Spleen (tissue), 11 donors: ENCODE results near the gene NMUR1. TPM values are rescaled to one million over a fixed set of nuclear protein-coding genes. Genes with fewer than 3 reads are reported as not detected.

ENCODE experiments used
- DNase-seq: peaks from one replicate; pipeline ENCODE4 v3.0.0-alpha.2; 2020
- H3K27ac ChIP-seq, 8 donors: fragments of 200-600 bp; sonication (generic) in 7 of 8; 1 replicate in 4 of 8; 2 replicates in 4 of 8; pipeline versions ENCODE4 v1.5.0 to v1.8.0; 2016 to 2021; ENCODE audit warnings: inconsistent platforms in 4 of 8, mild to moderate bottlenecking in 4 of 8, moderate library complexity in 1 of 8
- H3K27me3 ChIP-seq, 7 donors: fragments of 200-600 bp; sonication (generic) in 6 of 7; replicated peaks in 1 of 7; 1 replicate in 4 of 7; 2 replicates in 3 of 7; pipeline versions ENCODE4 v1.5.0 to v1.8.0; 2016 to 2021; ENCODE audit warnings: inconsistent platforms in 3 of 7, mild to moderate bottlenecking in 1 of 7
- H3K36me3 ChIP-seq, 6 donors: fragments of 200-600 bp; sonication (generic) in 5 of 6; 1 replicate in 4 of 6; 2 replicates in 2 of 6; pipeline versions ENCODE4 v1.5.0 to v1.8.0; 2016 to 2021; ENCODE audit warnings: inconsistent platforms in 2 of 6
- H3K4me1 ChIP-seq, 6 donors: fragments of 200-600 bp; sonication (generic) in 5 of 6; 1 replicate in 3 of 6; 2 replicates in 3 of 6; pipeline versions ENCODE4 v1.5.0 to v1.8.0; 2016 to 2021; ENCODE audit warnings: inconsistent platforms in 3 of 6
- H3K4me3 ChIP-seq, 8 donors: fragments of 200-600 bp; sonication (generic) in 7 of 8; 1 replicate in 4 of 8; 2 replicates in 4 of 8; pipeline versions ENCODE4 v1.5.0 to v1.8.0; 2016 to 2021; ENCODE audit warnings: inconsistent platforms in 4 of 8, mild to moderate bottlenecking in 4 of 8, moderate library complexity in 2 of 8
- H3K9me3 ChIP-seq, 8 donors: fragments of 200-600 bp; sonication (generic) in 7 of 8; 1 replicate in 4 of 8; 2 replicates in 4 of 8; pipeline versions ENCODE4 v1.5.0 to v1.8.0; 2016 to 2021; ENCODE audit warnings: inconsistent platforms in 4 of 8
- CTCF ChIP-seq, 11 experiments: fragments of 200-600 bp in 7 of 11; fragments of 450-650 bp in 4 of 11; sonication (generic) in 4 of 11; IDR thresholded peaks in 8 of 11; conservative IDR thresholded peaks in 3 of 11; 1 replicate in 7 of 11; 2 replicates in 4 of 11; pipeline versions ENCODE4 v1.4.0 to v1.8.0; 2016 to 2021; ENCODE audit warnings: antibody characterized with exemption in 11 of 11, inconsistent platforms in 4 of 11, mild to moderate bottlenecking in 1 of 11
- POLR2A ChIP-seq, 3 donors: fragments of 450-650 bp; IDR thresholded peaks; one replicate each; pipeline ENCODE4 v1.5.1; 2017; ENCODE audit warnings: antibody characterized with exemption in 3 of 3, mild to moderate bottlenecking in 1 of 3
- POLR2AphosphoS5 ChIP-seq, 3 donors: sonication (generic); formaldehyde crosslinking; IDR thresholded peaks; one replicate each; pipeline ENCODE4 v1.5.1; 2017; ENCODE audit warnings: antibody characterized with exemption in 3 of 3
- whole genome bisulfite sequencing, 5 donors: extraction: QIAGEN DNeasy Blood & Tissue Kit in 3 of 5; methylation state at CpG; one replicate each; pipeline versions ENCODE4 v1.1.5 to v1.1.7; 2013 to 2018; 5-methylcytosine and 5-hydroxymethylcytosine counted together
- intact Hi-C: fragments of 100-400 bp; cut with DNase I; formaldehyde crosslinking; loops from one replicate; pipeline ENCODE4 v1.15.0; 2023; ENCODE audit warnings: low total_unique reads
- polyA plus RNA-seq, 3 donors: library from polyadenylated mRNA; stranded (reverse); fragments of 200-250 nt; gene quantifications; one replicate each; pipeline ENCODE4 v1.2.1, GENCODE V29; 2013
- total RNA-seq, 7 donors: library from RNA; depleted of rRNA in 3 of 7; stranded (reverse); fragments of >200 nt in 3 of 7; fragmentation: NEBNext Ultra II Directional in 4 of 7; extraction: Animal tissue kit (Norgen Biotek cat#: 25700) in 4 of 7; gene quantifications; one replicate each; pipeline versions ENCODE4 v1.1.0 to v1.2.1, GENCODE V29; 2016 to 2021
- donor health status: healthy with polysubstance abuse.
- donor health status: DM: no; HTN: no; CAD: no; lungs with moderate emphysema.
- donor health status: DM: no; HTN: no; CAD: no.
- donor health status: Bipolar disorder and iron deficiency.
- donor health status: healthy.
- donor health status: DM: no; HTN: no; CAD: no.
- donor health status: DM: yes; HTN: yes; CAD: no.

Gene NMUR1
- total and polyA plus RNA-seq, 10 donors = 0.32 to 6.2 (median 2.5) TPM

GRCh38 chr2:231525248-231526163 lies 4.7 kb downstream of the NMUR1 start:
- peaks cover 3 to 86% (median 33%) of the 10 kb centered on the region in 6 donors for H3K4me1 ChIP-seq
- H3K4me3 ChIP-seq = no peak overlapping the region
- peak overlapping the region in 3 of 8 donors; percentile 61 to 72 (median 67) for H3K27ac ChIP-seq
- H3K27me3 ChIP-seq = peaks cover 0 to 24% (median 10%) of the 10 kb centered on the region in 7 donors
- TF ChIP-seq POLR2AphosphoS5 (IDR thresholded peaks at IDR 0.05) = no peak
- TF ChIP-seq POLR2A (IDR thresholded peaks at IDR 0.05) = no peak
- no peak for TF ChIP-seq CTCF (IDR thresholded peaks at IDR 0.05 in 8 of 11, conservative IDR thresholded peaks at IDR 0.05 in 3 of 11)
- intact Hi-C loops = no loop called here
- H3K36me3 ChIP-seq = no peaks in the 10 kb centered on the region
- no peaks in the 10 kb centered on the region for H3K9me3 ChIP-seq
- WGBS, 5 donors = 93 to 97% (median 96%) methylated on average over 24 of the region's 24 CpGs
- DNase-seq = no peak

GRCh38 chr2:231524477-231525247 lies 5.6 kb downstream of the NMUR1 start:
- Histone ChIP-seq H3K36me3 (no peaks in the 10 kb centered on the region), H3K4me3 (no peak overlapping the region), H3K27ac (peak overlapping the region in 6 of 8 donors; percentile 29 to 72 (median 52)), H3K9me3 (no peaks in the 10 kb centered on the region), H3K4me1 (peaks cover 3 to 78% (median 25%) of the 10 kb centered on the region in 6 donors), H3K27me3 (peaks cover 0 to 15% (median 3%) of the 10 kb centered on the region in 7 donors)
- TF ChIP-seq POLR2A (IDR thresholded peaks at IDR 0.05) (no peak), CTCF (IDR thresholded peaks at IDR 0.05 in 8 of 11, conservative IDR thresholded peaks at IDR 0.05 in 3 of 11) (no peak), POLR2AphosphoS5 (IDR thresholded peaks at IDR 0.05) (no peak)
- intact Hi-C loops = no loop called here
- DNase-seq = no peak
- WGBS, 5 donors = 79 to 87% (median 84%) methylated on average over 12 to 16 of the region's 16 CpGs

GRCh38 chr2:231523451-231524285 lies 6.6 kb downstream of the NMUR1 start:
- H3K27me3 ChIP-seq = peaks cover 0 to 5% (median 0%) of the 10 kb centered on the region in 7 donors
- H3K27ac ChIP-seq = peak overlapping the region in 6 of 8 donors; percentile 29 to 72 (median 52)
- H3K9me3 ChIP-seq = no peaks in the 10 kb centered on the region
- WGBS, 5 donors = 42 to 54% (median 46%) methylated on average over 11 of the region's 11 CpGs
- DNase-seq = no peak
- intact Hi-C loops = no loop called here
- peak in 1 of 3 donors; percentile 34 for TF ChIP-seq POLR2AphosphoS5 (IDR thresholded peaks at IDR 0.05)
- no peak for TF ChIP-seq POLR2A (IDR thresholded peaks at IDR 0.05)
- peaks cover 3 to 68% (median 23%) of the 10 kb centered on the region in 6 donors for H3K4me1 ChIP-seq
- H3K4me3 ChIP-seq = no peak overlapping the region
- no peaks in the 10 kb centered on the region for H3K36me3 ChIP-seq
